ENCODE measurements around the gene AP3B1.

The AP3B1 gene, protein sequence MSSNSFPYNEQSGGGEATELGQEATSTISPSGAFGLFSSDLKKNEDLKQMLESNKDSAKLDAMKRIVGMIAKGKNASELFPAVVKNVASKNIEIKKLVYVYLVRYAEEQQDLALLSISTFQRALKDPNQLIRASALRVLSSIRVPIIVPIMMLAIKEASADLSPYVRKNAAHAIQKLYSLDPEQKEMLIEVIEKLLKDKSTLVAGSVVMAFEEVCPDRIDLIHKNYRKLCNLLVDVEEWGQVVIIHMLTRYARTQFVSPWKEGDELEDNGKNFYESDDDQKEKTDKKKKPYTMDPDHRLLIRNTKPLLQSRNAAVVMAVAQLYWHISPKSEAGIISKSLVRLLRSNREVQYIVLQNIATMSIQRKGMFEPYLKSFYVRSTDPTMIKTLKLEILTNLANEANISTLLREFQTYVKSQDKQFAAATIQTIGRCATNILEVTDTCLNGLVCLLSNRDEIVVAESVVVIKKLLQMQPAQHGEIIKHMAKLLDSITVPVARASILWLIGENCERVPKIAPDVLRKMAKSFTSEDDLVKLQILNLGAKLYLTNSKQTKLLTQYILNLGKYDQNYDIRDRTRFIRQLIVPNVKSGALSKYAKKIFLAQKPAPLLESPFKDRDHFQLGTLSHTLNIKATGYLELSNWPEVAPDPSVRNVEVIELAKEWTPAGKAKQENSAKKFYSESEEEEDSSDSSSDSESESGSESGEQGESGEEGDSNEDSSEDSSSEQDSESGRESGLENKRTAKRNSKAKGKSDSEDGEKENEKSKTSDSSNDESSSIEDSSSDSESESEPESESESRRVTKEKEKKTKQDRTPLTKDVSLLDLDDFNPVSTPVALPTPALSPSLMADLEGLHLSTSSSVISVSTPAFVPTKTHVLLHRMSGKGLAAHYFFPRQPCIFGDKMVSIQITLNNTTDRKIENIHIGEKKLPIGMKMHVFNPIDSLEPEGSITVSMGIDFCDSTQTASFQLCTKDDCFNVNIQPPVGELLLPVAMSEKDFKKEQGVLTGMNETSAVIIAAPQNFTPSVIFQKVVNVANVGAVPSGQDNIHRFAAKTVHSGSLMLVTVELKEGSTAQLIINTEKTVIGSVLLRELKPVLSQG

DNA sequence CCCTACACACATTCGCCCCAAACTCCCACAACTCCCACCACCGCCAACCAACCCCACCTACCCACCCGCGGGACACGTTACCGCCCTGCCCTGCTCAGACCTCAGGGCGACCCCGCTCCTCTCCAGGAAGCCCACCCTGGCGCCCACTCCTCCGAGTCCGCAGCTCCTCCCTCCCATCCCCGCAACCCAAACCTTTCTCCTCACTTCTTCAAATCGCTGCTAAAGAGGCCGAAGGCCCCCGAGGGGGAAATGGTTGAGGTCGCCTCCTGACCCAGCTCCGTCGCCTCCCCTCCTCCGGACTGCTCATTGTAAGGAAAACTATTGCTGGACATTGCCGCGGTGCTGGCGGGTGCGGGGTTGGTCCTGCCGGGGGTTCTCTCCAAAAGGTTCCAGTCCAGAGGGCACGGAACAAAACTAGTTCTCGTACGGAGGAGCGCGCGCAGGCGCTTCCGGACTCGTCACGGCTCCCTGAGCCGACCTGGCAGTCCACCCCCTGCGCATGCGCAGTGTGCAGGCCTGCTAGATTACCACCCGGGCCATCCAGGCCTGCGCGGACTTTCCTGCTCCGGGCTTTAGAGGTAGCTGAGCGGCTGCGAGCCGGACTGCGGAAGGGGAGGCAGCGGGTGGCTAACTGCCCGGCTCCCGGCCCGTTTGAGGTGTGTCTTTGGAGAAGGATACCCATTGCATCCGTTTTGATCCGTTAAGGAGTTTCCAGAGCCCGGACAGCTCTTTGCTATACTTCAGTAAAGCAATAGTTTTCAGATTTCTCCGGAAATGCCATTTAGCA, at the start of gene AP3B1:
TSS of gene AP3B1 (minus strand) at position 451 of the 787 bp plus-strand sequence. CDS start at position 332, 119 bp downstream.
- peak; percentile 66 for DNase-seq

DNA sequence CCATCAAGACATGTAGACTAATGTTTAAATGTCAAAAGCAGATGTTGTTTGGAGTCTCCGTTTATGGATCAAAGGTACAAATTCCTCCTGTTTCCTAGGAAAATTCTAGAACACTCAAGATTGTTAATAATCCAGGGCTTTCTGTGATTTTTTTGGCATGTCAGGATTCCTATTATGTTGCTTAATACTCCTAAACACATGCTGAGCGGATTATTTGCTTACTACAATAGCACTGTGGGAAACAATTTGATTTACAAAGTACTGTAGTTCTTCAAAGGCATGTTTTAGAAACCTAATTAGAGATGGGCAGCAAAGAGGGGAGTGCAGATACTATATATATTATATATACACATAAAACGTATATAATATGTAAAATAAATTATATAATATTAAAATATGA, 46.9 kb upstream of the AP3B1 start:
- DNase-seq: no peak

DNA sequence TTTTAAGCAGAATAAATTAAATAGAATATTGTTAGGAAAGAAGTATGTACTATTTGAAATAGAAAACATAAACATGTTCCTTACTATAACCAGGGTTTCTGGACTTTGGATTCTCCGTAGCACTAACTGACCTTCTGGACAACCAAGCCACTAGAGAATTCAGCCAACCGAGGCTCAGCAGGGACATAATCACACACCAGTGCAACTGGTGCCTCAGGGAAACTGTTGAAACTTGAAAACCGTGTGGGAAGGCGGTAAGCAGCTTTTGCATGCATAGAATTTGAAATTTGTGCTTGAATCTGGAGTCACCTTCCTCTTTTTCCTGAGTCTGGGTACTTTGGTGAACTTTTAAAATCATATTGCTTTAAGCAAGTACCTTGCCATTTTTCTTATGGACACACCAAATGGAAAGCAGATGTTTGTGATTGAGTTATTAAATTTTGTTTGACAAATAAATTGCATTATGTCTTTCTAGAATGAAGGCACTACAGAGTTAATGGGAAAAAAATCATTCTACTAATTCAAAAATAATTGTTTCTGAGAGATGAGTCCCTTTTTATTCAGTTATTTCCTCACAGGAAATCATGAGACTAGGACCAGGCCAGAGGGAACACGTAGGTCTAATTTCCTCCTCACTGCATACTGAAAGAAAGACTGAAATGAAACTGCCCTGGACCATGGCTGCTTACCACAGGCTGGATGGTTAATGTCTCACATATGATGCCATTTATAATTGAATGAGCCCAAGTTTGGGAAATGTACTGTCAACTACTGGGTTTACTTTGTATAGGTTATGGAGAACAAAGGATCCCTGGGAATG, 45.3 kb upstream of the AP3B1 start:
- DNase-seq: no peak

DNA sequence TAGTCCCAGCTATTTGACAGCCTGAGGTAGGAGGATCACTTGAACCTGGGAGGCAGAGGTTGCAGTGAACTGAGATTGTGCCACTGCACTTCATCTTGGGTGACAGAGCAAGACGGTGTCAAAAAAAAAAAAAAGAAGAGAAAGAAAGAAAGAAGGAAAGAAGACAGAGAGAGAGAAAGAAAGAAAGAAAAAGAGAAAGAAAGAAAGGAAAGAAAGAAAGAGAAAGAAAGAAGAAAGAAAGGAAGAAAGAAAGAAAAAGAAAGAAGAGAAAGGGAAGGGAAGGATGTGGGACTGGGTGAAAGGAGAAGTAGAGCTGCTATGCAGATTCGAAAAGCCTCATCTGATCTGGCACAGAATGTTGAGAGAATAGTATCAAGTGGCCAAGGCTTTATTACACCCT, 42.2 kb upstream of the AP3B1 start:
- DNase-seq: no peak

DNA sequence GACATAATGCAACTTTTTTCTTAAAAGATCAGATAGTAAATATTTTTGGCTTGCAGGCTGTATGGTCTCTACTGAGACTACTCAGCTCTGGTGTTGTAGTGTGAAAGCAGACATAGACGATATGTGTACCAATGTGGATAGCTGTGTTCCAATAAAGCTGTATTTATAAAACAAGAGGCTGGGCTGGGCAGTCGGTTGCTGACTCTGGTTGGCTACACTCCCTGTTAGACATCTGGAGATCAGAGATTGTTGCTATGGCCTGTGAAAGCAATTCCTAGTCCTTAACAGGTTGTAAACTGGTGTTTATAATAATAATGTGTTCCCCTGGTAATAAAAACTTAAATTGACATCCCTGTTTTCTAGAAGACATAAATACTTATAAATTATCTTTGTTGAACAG, 41.5 kb upstream of the AP3B1 start:
- DNase-seq: no peak

DNA sequence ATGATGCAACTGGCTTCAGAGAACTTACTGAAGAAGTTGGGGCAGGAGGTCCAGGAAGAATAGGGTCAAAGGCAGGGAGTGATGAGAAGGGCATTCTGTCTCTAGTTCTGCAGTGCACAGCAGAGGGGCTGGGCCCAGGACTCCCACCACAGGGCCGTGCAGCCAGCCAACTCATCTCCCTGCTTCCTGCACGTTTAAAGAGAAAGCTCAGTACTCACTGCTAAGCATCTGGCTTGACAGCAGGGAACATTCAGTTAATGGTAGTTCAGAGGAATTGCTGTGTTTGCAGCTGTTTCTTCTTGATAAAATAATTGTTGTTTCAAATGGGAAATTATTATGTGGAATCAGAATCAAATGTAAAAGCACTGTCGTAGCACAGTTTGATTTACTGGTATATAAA, 40.3 kb upstream of the AP3B1 start:
- no peak for DNase-seq

DNA sequence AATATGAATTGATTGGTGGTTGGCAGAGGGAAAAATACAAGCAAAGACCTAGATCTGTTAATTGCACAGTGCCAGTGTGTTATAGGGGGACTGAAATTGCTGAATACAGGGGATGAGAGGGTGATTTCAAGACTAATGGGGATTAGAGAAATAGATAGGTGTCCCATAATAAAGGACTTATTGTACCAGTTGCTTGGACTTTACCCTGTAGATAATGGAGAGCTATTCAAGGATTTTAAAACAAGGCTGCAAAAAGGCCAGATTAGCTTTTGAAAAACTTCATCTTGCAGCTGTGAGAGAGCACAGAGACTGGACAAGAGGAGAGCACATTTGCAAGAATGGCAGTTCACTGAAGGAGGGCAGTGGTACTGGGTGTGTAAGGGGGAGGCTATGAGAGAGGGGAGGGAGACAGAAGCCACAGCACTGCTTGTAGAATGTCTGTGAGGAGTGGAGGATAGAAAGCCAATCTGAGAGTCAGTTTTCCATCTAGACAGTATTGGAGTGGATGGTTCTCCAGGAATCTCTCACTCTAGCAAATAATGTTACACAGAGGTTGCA, 37.1 kb upstream of the AP3B1 start:
- DNase-seq: no peak

DNA sequence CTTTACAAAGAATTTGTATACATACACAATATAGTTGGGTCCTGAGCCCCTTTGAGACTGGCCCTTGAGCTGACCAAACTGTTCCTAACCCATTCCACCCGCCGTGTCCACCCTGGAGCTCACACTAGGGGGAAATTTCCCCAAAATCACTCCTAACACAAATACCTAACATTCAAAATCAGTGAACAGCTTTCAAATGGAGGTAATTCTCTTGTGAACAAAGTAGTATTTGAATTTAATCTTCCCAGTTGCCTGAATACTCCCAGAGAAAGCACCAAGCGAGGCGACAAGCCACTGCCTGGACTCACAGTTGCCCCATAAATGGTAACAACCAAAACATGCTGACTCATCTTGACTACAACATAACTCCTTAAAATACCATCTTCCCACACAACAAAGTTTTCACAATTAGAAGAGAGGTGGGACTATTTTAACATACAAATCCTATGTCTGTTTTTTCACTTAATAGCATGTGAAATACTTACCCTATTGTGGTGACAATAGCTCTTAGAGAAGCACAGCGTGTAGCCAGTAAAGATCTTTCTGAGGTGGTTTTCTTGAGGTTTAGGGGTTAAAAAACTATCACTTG, 34.2 kb upstream of the AP3B1 start:
- no peak for DNase-seq

DNA sequence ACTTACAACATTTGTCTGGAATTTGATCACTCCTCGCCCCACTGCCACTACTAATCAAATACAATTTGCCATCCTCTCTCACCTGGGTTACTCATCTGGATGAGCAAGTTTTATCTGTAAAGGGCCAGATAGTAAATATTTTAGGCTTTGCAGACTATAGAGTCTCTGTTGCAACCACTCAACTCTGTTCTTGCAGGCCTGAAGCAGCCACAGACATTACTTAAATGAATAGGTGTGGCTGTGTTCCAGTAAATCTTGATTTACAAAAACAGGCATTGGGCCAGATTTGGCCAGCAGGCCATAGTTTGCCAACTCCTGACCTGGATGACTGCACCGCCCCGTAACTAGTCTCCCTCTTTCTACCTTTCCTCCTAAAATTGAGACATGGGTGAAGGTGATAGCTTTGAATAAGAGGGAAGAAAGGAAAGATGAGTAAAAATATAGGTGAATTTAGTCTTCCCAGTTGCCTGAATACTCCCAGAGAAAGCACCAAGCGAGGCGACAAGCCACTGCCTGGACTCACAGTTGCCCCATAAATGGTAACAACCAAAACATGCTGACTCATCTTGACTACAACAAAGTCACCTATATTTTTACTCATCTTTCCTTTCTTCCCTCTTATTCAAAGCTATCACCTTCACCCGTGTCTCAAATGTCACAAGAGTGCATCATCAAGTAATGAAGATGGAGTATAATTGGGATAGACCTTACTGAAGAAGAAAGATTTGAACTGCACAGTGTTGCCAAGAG, 33.4 kb upstream of the AP3B1 start:
- DNase-seq: no peak

DNA sequence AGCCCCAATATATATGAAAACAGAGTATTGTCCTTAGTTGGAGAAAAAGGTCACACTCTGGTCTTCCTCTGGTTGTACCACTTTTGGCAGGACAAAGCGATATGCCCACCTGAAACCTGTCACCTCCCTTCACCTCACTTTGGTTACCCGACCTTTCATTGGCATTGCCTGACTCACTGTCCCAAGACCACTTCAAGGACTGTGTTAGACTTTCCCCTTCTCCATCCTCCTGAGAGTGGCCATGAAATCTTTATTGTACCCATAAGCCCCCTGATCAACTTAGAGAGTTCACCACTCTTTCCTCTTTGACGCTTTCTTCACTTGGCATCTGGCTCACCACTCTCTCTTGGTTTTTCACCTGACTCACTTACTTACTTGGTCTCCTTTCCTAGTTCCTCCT, 32.4 kb upstream of the AP3B1 start:
- no peak for DNase-seq

DNA sequence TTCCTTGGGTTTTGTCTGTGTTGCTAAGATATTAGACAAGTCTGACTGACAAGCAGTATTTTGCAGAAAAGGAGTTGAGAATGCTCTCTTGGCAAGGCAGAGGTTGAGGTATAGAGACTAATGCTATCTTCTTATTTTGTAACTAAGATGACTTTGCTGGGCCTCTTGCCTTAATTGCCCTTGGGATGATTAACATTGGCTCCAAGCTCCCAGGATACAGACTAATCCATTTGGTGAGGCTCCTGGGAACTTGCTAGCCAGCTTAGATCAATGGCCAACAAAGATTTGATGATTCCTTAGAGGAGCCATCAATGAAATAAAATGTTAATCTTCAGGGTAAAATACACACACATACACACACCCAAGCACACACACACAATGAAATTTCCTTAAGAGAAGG, 28.7 kb upstream of the AP3B1 start:
- DNase-seq: no peak

DNA sequence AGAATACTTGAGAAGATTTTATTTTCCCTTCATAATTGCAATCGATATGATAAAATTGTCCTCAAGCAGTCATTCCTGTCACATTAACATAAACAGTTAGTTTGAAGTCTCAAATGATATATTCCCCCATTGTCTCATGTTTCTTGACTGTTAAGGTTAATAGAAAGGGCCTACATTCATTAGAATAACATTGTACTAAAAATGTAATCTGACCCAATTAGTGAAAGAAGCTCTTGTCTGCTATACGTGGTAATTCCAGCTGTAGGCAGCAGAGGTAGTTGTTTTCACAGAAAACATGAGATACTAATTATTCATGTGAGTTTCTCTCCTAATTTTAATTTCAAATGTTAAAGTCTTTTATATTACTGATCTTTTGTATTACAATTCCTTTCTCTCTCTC, 25.9 kb upstream of the AP3B1 start:
- DNase-seq: no peak

DNA sequence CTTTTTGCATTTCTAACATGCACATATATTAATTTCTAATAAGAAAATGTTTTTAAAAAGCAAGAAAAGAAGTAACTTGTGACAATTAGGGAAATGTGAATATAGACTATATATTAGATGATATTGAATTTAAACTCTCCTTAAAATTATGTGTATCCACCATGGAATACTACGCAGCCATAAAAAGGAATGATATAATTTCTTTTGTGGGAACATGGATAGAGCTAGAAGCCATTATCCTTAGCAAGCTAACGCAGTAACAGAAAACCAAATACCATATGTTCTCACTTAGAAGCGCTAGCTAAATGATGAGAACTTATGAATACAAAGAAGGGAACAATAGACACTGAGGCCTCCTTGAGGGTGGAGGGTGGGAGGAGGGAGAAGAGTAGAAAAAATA, 23.8 kb upstream of the AP3B1 start:
- DNase-seq: no peak

DNA sequence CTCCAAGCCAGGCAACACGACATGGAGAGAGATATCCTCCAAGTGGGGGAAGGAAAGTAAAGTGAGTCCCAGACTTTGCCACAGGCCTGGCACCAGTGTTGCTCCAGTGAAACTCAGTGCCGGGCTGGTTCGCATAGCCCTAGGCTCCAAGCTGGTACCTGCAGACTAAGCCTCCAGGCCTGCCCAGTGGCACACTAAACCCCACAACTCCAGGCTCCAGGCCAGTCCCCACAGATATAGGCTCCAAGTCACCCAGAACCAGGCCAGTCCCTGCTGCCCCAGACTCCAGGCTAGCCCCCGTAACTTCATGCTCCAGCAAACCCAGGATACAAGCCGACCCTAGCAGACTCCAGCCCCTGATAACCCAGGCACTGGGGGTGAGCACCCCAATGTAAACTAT, 23.0 kb upstream of the AP3B1 start:
- DNase-seq: no peak

DNA sequence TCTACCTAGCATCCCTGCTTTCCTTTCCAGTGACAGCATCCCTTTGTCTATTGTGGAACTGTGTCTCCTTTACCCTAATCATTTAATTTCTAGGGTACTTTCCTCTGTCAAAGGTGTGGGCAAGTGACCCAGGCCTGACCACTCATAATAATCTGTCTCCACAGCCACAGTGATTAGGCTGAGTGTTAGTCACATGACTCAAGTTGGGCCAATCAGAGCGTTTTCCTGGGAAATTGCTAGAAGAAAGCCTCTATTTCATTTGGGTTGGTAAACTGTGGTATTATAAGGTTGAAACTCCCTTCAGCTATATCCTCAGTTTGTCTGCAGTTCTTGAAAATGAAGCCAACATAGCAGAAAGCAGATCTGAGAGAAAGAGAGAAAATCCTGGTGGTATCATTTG, 14.2 kb upstream of the AP3B1 start:
- DNase-seq: no peak

DNA sequence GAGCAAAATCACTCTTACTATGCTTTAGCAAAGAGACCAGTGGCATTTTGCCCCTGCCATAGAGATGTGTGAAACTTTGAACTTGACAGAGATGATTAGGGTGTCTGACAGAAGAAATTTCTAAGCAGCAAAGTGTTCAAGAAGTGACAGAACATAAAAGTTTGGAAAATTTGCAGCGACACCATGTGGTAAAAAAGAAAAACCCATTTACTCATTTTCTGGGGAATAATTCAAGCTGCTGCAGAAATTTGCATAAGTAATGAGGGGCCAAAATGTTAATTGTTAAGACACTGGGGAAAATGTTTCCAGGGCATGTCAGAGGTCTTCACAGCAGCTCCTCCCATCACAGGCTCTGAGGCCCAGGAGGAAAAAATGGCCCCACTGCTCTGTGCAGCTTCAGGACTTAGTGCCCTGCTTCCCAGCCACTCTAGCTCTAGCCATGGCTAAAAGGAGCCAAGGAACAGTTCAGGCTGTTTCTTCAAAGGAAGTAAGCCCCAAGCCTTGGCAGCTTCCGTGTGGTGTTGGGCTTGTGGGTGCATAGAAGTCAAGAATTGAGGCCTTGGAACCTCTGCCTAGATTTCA, 6.1 kb upstream of the AP3B1 start:
- DNase-seq: no peak

DNA sequence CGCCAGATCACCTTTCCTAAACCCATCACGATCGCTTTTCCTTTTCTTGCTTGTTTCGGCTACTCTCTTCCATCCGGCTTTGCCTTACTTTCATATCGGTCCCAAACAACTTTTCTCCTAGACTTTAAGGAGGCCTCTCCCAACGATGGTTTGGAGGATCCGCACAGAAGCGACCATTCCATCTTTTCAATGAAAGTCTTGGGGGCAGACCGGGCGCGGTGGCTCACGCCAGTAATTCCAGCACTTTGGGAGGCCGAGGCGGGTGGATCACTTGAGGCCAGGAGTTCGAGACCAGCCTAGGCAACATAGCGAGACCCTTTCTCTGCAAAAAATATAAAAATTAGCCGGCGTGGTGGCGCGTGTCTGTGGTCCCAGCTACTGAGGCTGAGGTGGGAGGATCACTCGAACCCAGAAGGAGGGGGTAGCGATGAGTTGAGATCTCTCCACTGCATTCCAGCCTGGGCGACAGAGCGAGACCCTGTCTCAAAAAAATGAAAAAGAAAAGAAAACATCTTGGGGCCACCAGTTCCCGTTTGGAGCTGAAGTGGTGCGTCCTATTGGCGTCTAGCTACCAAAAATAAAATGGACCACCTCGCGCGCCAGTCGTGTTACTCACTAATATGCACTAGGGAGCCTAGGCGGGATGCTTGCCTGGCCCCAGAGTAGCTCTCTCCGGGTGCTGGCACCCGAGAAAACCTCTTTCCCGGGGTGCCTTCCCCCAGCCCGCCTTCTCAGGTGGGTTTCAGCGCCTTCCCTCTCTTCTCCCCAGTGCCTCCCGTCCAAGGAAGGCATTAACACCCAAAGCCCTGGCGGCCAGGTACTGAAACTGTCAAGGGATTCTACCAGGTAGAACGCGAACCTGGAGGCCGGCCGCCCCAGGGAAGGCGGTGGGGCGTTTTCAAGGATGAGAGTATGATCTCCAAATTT, 800 bp upstream of the AP3B1 start:
- DNase-seq: no peak

DNA sequence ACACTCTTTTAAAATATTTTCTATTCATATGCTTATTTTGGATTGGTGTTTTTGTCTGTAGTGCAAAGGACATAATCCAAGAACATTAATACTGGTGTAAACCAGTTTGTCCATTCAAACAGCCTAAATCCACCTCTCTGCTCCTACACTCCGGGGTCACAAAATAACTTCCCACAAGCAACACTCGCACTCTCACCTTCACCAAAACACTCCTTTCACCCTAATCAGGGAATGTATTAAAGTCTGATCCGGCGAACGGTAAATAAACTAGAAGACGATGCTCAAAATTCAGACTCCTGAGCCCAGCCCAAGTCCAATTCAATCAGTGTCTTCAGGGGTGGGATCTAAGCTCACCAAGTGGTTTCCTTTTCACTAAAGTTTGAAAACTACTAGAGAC, 649 bp downstream of the AP3B1 start:
- DNase-seq: no peak

DNA sequence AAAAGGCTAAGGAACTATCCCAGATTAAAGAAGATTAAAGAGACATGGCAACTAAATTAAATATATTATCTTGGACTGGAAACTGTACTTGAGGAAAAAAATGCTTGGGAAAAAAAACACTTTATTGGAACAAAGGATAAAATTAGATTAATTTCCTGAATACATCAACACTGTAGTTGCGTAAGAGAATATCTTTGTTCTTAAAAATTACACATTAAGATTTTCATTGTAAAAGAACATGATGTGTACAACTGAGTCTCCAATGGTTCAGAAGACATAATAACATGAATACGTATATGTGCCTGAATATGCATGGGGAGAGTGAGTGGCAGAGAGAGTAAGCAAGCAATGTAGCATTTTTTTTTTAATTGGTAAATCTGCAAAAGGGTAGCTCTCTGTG, 2.8 kb downstream of the AP3B1 start:
- DNase-seq: no peak

Data from NCI-H187 treated with DMSO at 0.1 percent for 48 hours (cell line).